ENCODE data around the gene OAS2. TPM values are rescaled to one million over a fixed set of nuclear protein-coding genes. Genes with fewer than 3 reads are reported as not detected.

Gene OAS2
- total and polyA plus RNA-seq, 9 of the 15 experiments (the other 6 are each of a cell fraction or from before 2014, with no cell fraction given) = 0.13 to 0.85 TPM; not detected in 7

DNA sequence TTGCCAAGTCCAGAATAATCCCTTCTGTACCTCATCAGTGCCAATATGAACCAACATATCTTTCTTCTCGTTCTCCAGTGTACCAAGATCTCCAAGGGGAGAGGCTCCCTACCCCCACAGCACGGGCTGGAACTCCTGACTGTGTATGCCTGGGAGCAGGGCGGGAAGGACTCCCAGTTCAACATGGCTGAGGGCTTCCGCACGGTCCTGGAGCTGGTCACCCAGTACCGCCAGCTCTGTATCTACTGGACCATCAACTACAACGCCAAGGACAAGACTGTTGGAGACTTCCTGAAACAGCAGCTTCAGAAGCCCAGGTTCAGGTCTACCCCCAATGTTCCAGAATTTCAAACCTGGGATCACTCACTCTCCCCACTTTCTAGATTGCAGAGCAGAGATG lies 10.5 kb upstream of the OAS2 start (continued):
- TF ChIP-seq, protein P1, sequence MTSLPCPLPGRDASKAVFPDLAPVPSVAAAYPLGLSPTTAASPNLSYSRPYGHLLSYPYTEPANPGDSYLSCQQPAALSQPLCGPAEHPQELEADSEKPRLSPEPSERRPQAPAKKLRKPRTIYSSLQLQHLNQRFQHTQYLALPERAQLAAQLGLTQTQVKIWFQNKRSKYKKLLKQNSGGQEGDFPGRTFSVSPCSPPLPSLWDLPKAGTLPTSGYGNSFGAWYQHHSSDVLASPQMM (CRISPR knock-in tag; IDR thresholded peaks at IDR 0.05) = no peak
- TF ChIP-seq PHB2 (IDR thresholded peaks at IDR 0.05; ENCODE audit: low read depth) (no peak), ETV6 (IDR thresholded peaks at IDR 0.05; ENCODE audit: borderline replicate concordance in 1 of 2, low read depth in 2 of 2, low read length in 1 of 2) (no peak), ETV6 (CRISPR knock-in tag; IDR thresholded peaks at IDR 0.05; ENCODE audit: borderline replicate concordance) (no peak), MEIS2 (IDR thresholded peaks at IDR 0.05; ENCODE audit: partially characterized antibody) (no peak), LARP7 (IDR thresholded peaks at IDR 0.05) (no peak), SIX5 (IDR thresholded peaks at IDR 0.05; ENCODE audit: borderline replicate concordance in 1 of 2, insufficient read depth in 1 of 2, low read depth in 1 of 2, low read length in 2 of 2) (no peak)
- TF ChIP-seq, protein P2, sequence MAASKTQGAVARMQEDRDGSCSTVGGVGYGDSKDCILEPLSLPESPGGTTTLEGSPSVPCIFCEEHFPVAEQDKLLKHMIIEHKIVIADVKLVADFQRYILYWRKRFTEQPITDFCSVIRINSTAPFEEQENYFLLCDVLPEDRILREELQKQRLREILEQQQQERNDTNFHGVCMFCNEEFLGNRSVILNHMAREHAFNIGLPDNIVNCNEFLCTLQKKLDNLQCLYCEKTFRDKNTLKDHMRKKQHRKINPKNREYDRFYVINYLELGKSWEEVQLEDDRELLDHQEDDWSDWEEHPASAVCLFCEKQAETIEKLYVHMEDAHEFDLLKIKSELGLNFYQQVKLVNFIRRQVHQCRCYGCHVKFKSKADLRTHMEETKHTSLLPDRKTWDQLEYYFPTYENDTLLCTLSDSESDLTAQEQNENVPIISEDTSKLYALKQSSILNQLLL (CRISPR knock-in tag; IDR thresholded peaks at IDR 0.05; ENCODE audit: borderline replicate concordance) = no peak
- TF ChIP-seq, protein P3, sequence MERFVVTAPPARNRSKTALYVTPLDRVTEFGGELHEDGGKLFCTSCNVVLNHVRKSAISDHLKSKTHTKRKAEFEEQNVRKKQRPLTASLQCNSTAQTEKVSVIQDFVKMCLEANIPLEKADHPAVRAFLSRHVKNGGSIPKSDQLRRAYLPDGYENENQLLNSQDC (CRISPR knock-in tag; IDR thresholded peaks at IDR 0.05) = no peak
